ENCODE measurements around the gene LRP1.

Gene LRP1

GRCh38 chr12:57176139-57176477, 47.8 kb downstream of the LRP1 start:
- no peak for DNase-seq (ENCODE audit: low read depth)

DNA sequence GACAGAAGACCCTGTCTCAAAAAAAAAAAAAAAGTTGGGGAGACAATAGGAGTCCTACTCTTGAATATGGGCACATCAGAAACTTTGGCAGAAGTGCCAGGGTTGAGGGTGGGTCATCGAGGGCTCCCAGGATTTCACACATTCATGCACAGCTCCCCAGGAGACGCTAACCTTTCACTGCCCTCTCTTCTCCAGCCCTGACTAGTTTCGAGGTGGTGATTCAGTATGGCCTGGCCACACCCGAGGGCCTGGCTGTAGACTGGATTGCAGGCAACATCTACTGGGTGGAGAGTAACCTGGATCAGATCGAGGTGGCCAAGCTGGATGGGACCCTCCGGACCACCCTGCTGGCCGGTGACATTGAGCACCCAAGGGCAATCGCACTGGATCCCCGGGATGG, 48.6 kb downstream of the LRP1 start:
- no peak for DNase-seq (ENCODE audit: low read depth)

GRCh38 chr12:57177354-57177753, 49.1 kb downstream of the LRP1 start:
- no peak for DNase-seq (ENCODE audit: low read depth)

DNA sequence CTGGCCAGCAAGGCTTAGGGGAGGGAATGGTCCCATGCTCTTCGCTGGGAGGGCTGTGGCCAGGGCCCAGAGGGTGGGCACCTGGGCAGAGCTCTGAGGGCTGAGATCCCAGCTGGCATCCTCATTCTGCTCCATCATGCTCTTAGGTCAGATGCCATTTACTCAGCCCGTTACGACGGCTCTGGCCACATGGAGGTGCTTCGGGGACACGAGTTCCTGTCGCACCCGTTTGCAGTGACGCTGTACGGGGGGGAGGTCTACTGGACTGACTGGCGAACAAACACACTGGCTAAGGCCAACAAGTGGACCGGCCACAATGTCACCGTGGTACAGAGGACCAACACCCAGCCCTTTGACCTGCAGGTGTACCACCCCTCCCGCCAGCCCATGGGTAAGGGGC, 49.9 kb downstream of the LRP1 start:
- no peak for DNase-seq (ENCODE audit: low read depth)

DNA sequence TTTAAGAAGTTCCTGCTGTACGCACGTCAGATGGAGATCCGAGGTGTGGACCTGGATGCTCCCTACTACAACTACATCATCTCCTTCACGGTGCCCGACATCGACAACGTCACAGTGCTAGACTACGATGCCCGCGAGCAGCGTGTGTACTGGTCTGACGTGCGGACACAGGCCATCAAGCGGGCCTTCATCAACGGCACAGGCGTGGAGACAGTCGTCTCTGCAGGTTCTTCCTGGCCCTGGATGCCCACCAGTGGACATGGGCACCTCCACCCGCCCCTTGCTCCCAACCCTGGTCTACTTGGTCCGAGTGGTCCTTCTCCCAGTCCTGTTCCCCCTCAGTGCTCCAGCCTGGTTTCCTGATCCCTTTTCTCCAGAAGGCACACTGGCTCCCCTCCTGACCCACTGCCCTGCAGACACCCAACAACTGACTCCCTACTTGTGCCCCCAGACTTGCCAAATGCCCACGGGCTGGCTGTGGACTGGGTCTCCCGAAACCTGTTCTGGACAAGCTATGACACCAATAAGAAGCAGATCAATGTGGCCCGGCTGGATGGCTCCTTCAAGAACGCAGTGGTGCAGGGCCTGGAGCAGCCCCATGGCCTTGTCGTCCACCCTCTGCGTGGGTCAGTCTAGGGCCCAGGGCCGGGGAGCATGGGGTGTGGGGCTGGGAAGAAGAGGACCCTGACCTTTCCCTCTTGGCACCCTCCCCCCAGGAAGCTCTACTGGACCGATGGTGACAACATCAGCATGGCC, 51.2 kb downstream of the LRP1 start:
- DNase-seq (ENCODE audit: low read depth): no peak

- no peak for DNase-seq (ENCODE audit: low read depth)
Measured at GRCh38 chr12:57180321-57180989, 52.2 kb downstream of the LRP1 start.

DNA sequence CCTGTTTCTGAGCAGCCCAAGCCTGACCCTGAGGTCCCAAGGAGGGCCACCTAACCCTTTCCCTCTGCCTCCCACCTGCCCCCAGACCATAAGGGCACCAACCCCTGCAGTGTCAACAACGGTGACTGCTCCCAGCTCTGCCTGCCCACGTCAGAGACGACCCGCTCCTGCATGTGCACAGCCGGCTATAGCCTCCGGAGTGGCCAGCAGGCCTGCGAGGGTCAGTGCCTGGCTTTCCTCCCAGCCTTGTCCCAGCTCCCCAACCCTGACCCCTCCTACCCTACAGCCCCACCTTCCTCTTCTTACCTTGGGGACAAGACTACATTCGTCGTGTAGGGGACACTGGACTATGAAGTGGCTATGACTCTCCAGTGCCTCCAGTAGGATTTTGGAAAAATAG, 52.8 kb downstream of the LRP1 start:
- DNase-seq (ENCODE audit: low read depth): no peak

- DNase-seq (ENCODE audit: low read depth): peak; percentile 61
Measured at GRCh38 chr12:57181561-57182155, 53.4 kb downstream of the LRP1 start.

- peak; percentile 47 for DNase-seq (ENCODE audit: low read depth)
Measured at GRCh38 chr12:57182918-57183575, 54.8 kb downstream of the LRP1 start.

DNA sequence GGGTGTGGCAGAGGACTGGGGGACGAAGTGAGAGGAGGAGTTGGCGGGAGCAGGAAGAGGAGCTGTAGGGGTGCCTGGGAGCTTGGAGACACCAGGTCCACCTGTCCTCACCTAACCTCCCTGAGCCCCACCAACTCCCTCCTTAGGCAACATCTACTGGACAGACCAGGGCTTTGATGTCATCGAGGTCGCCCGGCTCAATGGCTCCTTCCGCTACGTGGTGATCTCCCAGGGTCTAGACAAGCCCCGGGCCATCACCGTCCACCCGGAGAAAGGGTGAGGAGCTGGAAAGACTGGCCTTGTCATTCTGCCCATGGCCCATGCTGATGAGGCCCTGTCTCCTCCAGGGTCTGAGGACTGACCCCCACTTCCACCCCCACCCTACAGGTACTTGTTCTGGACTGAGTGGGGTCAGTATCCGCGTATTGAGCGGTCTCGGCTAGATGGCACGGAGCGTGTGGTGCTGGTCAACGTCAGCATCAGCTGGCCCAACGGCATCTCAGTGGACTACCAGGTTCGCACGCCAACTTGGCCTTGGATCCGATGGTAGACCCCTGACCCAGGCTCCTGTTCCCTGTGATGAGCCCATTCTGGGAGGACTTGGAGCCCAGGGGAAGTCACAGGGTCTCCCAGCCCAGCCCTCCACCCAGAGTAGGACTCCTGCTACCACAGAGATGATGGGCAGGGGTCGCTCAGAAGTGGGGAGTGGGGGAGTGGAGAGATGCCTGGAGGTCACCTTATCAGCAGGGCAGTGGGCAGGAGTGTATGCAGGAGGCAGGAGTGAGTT, 55.8 kb downstream of the LRP1 start:
- DNase-seq (ENCODE audit: low read depth): no peak

- no peak for DNase-seq (ENCODE audit: low read depth)
Measured at GRCh38 chr12:57185403-57185802, 57.1 kb downstream of the LRP1 start.

DNA sequence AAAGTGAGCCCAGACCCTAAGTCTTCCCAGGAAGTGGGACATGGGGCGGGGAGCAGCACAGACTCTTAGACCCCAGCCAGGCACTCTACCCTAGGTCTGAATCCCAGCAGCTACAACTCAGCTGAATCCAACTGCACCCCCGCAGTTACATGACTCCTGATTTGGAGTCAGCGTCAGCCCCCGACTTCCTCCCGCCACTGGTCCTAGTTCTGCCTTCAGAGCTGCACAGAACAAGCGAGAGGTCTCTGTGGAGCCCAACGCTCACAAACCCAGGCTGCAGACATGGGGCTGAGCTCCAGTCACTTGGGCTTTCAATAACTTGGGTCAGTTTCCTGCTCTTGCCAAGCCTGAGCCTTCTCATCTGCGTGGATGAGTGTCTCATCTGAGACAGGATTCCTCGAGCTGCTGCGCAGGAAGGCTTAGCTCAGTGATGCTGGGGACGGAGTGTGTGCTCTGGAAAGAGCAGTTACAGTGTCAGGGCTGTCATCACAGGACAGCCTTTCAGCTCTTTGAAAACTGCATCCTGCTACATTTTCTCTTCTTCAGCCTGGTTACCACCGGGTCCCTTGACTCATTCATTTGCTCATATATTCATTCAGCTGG, 57.7 kb downstream of the LRP1 start:
- no peak for DNase-seq (ENCODE audit: low read depth)

GRCh38 chr12:57187222-57188089, 59.2 kb downstream of the LRP1 start:
- no peak for DNase-seq (ENCODE audit: low read depth)

GRCh38 chr12:57188090-57188425, 59.8 kb downstream of the LRP1 start:
- no peak for DNase-seq (ENCODE audit: low read depth)

- DNase-seq (ENCODE audit: low read depth): no peak
Measured at GRCh38 chr12:57190037-57190436, 61.8 kb downstream of the LRP1 start.

- DNase-seq (ENCODE audit: low read depth): no peak
Measured at GRCh38 chr12:57190821-57191220, 62.5 kb downstream of the LRP1 start.

GRCh38 chr12:57191410-57191809, 63.1 kb downstream of the LRP1 start:
- DNase-seq (ENCODE audit: low read depth): peak; percentile 14

- no peak for DNase-seq (ENCODE audit: low read depth)
Measured at GRCh38 chr12:57192920-57193319, 64.6 kb downstream of the LRP1 start.

- no peak for DNase-seq (ENCODE audit: low read depth)
Measured at GRCh38 chr12:57193706-57194245, 65.5 kb downstream of the LRP1 start.

GRCh38 chr12:57194253-57194652, 66.0 kb downstream of the LRP1 start:
- no peak for DNase-seq (ENCODE audit: low read depth)

DNA sequence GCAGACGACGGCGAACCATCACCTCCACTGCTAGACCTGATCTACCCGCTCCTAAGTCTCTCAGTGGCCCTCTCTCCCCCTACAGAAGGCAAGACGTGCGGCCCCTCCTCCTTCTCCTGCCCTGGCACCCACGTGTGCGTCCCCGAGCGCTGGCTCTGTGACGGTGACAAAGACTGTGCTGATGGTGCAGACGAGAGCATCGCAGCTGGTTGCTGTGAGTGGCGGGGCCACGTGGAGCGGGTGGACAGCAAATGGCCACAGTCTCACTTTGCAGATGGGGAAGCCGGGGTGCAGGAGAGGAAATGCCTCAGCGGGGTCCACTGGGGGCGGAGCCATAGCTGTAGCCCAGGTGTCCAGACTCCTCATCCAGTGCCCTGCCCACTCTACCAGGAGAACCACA, 66.9 kb downstream of the LRP1 start:
- DNase-seq (ENCODE audit: low read depth): no peak

All from amniotic epithelial cell (primary cell).